ENCODE data around the gene RCC2.
A peak's percentile ranks its signal among the peaks of the same experiment; 100 is the strongest.

The RCC2 gene

DNA sequence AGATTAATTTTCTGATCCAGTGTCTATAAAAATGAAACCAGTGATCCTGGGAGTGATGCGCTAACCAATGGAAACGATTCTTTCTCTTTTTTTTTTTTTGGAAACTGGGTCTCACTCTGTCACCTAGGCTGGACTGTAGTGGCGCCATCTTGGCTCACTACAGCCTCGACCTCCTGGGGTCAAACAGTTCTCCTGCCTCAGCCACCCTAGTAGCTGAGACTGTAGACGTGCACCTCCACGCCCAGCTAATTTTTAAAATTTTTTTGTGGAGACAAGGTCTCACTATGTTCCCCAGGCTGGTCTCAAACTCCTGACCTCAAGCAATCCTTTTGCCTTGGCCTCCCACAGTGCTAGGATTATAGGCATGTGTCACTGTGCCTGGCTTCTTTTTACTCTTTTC, 3.4 kb upstream of the RCC2 start:
- no peak for DNase-seq

DNA sequence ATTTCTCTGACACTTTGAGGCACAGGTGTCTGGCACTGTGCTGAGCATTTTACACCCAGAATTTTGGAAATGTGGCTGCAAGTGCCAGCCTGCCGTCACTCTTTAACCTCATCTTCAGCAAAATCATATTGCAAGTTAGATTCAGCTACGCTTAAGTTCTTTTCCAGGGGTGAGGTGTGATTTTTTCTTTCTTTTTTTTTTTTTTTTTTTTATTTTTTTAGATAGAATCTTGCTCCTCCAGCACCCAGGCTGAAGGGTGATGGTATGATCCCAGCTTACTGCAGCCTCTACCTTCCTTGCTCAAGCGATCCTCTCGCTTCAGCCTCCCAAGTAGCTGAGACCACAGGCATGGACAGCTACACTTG, 2.5 kb upstream of the RCC2 start:
- DNase-seq: no peak

DNA sequence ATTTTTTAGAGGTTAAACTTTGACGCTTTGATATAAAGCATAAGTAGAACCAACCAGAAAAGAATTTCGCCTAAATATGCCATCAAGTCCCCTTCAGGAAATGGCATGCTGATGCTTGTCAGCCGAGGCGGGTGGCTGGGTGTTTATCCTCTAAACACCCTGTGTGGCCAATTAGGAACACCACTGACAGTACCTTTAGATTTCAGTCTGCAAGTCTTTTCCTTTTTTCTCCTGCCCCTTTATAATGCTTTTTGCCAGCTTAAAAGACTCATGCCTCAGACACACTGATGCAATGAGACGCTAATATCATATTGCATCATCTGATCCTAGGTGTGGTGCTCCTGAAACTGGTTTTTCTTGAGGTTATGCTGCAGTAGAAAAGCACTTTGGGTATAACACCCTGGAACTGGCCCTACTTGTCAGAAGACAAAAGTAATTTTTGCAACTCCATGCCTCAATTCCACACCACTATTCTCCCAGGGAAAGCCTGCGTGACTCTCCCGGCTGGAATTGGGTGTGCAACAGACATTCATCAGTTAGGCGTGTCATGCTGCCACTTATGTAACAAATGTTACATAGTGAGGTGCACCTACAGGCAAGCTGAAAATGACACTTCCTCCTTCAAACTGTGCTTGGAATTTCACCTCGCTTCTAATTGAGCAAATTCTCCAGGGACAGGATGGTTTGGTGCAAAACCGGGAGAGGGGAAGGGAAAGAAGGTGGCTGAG, 2.0 kb upstream of the RCC2 start:
- DNase-seq: no peak

DNA sequence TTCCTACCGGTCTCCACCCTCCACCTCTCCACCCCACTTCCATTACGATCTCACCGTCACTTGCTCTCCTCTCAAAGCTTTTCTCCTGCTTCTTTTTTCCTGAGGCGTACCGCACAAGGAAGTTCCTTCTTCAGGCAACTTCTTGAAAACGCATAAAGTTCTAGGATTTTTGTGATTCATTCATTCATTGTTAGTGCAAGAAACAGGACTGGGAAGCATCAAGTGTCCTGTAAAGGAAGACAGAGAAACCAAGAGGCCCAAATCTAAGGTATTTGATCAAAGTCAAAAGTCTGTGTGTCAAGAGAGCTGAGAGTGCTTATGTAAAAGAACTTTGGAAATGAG, 1.3 kb upstream of the RCC2 start:
- no peak for DNase-seq

DNA sequence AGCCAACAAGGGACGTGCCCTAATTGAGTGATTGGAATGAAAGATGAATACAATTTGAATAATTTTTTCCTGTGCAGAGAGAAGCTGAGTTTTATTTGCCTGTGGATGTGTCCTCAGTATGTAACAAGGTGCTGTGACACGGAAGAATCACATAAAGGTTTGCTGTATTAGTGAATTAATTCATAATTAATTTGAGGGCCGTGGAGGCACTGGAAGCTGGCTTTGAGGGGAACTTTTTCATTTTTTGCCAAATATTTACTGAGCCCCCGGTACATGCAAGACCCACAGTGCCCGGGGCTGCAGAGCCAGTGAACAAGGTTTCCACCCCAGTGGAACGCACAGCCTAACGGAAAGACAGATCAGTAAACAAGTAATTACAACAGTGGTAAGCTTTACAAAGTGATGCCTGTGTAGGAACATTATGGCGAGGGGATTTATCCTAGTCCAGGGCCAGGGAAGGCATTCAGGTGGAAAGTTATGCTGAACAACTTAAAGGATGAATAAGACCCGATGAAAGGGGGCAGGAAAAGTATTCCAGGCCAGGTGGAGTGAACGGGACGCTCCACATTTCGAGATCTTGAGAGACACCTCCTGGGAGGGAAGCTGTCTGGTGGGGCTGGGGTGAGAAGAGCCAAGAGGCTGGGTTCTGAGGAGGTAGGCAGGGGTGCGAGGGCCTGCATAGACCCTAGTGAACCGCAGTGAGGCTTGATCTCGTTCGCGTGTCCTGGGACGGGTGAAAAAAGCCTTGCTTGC, 773 bp upstream of the RCC2 start:
- DNase-seq: no peak

DNA sequence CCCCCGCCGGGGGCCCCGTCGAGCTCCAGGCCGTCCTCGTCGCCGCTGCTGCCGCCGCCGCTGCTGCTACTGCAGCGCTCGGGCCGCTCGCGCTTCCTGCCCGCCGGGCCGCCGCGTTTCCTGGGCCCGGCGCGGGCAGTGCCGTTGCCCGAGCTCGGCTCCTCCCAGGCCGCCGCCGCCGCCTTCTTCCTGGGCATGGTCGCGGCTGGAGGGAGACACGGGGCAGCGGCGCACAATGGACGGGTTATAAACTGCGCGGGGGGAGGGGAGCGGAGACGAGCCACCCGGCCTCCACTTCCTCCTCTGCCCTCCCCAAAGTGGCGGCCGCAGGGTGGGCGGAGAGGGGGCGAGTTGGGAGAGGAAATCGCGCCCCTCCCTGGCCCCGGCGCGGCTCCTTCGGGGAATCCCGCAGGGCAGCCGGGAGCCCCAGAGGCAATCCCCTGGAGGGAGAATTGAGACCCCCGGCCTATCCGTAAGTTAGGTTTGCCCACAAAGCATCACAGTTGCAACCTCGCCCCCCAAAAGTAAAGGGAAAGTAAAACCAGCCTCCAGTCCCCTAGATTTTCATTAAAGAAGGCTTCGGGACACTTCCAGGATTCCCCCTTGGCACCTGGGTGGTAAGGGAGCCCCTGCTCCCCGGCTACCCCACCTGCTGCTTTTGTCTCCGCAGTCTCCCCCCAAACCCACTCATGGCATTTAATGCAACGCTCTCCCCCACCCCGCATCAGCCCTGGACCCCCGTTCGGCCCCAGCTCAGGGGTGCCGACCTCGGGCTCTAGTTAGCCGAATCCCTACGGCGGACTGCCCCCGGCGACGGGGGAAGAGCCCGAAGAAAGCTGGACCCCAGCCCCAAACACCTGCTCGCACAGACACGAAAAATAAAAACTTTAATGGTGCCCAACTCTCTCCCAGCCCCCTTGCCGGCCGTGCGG, 893 bp downstream of the RCC2 start:
- DNase-seq: peak in 37 of 56 donors; percentile 10 to 69 (median 36)

DNA sequence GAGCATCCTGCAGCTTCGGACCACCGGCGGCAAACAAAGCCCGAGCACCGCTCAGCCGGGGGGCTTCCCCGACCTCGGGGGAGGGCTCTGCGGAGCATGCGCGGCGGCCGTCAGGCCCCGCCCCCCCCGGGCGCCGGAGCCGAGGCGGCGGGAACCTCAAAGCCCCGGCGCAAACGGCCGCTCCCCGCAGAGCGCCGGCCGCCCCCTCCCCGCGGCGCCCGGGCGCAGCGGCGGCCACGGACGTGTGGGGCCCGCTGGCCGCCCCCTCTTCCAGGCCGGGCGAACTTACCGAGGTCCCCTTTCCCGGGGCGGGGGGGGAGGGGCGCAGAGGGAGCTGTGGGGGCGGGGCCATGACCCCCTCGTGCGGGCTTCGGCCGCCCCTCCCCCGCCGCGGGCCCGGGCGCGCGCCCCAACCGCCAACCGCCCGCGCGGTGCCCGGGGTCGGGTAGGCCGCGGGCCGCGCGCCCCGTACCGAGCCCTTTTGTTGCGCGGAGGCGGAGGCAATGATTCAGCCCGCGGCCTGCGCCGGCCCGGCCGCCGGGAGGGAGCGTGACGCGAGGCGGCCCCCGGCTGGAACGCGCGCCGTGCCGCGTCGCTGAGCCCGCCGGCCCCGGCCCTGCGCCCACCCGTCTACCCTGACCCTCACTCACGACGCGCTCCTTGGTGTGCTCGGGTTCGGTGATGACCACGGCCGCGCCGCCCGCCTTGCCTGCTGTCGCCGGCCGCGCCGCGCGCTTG, 1.7 kb downstream of the RCC2 start:
- DNase-seq: peak in 35 of 56 donors; percentile 9 to 73 (median 45)

DNA sequence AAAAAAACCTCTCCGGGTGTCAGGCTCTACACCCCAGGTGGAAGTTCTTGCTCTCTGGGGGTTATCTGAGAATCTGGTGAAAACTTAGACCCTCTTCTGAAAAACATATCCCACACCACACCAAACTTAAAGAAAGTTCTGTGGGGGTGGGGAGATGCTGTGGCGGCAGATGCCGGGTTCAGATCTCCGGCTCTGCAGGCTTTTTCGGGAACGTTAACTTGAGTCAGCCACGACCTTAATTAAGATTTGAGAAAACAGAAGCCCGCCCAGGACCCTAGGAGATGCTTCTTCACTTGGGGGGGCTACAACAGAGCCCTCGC, 2.3 kb downstream of the RCC2 start:
- peak in 2 of 56 donors; percentile 26 to 46 for DNase-seq

DNA sequence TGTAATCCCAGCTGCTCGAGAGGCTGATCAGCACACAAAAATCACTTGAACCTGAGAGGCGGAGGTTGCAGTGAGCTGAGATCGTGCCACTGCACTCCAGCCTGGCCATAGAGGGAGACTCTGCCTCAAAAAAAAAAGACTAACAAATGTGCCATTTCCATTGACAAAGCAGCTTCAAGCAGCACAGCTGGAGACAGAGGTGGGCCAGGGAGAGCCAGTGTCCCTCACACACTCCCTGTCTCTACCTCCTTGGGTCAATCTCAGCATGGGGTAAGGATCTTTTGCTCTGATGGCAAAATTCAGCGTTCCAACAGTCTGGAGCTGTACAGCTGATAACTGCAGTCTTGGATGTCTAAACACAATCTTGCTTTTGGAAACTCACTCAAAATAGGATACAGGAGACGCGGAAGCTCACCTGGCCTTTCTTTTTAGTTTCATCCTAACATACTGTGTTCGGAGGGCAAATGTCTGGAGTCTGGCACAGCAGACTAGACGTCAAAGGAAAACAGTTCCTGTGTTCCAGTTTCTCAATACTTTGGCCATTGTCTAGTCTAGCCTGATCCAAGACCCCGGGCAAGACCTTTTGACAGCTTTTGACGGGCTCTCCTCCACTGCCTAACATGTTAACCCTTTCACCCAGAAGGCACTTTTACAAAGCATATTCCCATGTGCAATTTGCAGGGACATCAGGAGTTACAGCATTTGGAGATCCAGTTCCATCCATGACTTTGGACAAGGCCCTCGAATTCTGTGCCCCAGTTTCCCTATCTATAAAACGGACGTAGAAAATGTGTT, 2.9 kb downstream of the RCC2 start:
- no peak for DNase-seq

DNA sequence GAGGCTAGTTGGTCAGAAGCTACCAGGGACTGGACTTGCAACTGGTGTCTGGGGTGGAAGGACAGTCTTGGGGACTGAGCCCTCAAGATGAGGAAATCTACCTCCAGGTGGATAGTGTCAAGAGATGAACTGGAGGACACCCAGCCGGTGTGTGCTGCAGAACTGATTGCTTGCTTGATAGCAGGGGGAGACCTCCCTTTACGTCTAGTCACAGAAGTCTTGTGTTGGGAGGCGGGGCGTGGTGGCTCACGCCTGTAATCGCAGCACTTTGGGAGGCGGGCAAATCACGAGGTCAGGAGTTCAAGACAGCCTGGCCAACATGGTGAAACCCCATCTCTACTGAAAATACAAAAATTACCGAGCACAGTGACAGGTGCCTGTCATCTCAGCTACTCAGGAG, 4.9 kb downstream of the RCC2 start:
- DNase-seq: no peak

DNA sequence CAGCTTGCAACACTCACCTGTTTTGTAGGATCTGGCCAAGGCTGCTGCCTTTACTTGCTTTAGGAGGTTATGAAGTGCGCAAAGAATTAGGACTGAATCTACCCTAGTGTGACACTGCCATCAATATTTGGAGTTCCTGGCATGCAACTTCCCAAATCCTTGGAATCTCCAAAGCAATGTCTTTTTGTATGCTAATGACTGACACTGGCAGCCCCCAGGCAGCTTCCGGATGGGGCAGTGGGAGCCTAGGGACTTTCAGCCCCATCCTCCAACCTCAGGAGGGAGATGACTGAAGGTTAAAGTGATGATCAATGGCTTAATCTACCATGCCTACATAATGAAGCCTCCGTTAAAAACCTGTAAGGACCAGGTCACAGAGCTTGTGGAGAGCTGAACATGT, 5.5 kb downstream of the RCC2 start:
- no peak for DNase-seq

DNA sequence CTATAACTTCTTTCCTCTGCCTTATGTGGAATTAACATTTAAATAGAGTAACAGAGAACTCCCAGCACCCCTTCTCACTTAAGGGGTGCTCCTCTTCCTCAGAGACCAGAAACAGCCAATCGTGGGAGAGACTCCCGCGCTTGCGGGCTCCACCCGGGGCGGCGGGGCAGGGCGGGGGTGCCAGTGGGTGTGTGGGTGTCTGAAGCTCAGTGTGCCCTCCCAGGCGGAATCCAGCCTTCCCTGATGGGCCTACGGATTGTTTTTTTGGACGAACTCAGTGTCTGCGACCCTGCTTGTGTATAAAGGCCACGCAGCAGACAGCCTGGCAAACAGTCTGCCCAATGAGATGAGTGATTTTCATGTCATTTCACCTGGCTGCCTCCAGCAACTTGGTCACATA, 6.2 kb downstream of the RCC2 start:
- no peak for DNase-seq

DNA sequence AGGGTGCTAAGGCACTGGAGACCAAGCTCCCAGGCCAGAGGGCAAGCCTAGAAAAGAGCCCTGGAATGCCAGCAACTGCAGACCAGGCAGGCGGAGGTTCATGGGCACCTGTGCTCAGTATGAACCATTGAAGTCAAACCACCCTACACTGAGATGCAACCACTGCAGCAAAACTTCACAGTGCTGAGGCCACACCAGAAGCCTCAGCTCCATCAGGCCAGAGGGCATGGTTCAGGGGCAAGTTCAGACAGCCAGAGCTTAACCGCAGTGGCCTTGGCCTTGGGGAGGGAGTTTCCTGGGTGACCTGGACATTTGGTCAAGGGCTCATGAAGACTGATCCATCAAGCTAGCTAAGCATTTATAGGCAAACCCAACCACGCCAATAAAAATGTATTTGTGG, 7.1 kb downstream of the RCC2 start:
- DNase-seq: no peak

DNA sequence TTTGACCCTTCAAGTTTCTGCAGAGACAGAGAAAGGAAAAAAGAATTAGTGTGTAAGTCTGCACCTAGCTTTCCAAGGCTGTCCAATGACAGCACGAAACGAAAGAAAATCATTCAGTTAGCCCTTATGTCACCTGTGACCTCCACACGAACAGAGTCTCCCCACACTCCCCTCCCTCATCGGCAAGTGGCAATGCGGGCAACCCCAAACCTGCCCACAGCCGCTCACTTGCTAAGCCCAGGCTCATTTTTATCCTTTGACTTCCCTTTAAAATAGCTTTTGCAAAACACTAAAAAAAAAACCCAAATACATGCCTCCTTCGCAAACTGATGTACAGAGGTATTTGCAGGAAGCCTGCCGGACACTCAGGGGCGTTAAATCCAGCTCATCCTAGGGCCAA, 10.3 kb downstream of the RCC2 start:
- DNase-seq: no peak

DNA sequence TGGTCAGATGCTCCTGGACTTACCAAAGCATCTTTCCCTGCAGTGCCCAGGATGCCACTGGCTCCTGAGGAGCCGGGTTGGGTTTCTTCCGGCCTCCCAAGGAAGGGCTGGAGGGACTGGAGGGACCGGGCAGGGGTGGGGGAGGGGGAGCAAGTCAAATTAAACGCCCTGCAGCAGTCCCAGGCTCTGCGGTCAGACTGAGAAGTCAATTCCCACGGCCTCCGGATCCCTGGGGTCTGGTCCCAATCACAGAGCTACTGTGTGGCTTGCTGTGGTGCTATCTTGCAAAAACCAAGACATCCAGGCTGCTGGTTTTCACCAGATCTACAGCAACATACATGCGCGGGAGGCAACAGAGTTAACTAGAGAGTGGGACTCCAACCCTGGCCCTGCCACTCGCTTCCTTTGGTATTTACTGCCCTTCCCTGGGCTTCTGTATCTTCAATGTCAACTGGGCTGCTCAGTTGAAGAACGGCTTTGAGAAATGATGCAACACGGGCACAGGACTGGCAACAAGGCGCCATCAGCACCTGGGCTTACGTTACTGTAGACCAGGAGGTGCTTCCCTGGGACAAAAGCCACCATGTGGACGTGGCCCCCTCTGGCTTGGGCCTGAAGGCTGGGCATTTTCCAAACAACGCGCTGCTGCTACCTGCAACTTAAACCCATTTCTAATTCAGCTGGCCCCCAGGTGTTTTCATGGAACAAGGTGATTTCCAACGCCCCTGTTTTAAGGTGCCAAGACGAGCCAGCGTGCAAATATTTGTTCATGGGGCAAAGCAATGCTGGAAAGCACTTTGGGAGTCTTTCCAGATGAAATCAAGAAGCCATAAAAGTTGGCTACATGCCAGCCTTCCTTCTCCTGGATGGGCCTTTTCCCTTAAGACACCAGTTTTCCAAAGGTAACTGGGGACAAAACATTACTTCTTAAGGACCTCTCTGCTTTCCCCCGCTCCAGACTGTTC, 11.5 kb downstream of the RCC2 start:
- DNase-seq: no peak

DNA sequence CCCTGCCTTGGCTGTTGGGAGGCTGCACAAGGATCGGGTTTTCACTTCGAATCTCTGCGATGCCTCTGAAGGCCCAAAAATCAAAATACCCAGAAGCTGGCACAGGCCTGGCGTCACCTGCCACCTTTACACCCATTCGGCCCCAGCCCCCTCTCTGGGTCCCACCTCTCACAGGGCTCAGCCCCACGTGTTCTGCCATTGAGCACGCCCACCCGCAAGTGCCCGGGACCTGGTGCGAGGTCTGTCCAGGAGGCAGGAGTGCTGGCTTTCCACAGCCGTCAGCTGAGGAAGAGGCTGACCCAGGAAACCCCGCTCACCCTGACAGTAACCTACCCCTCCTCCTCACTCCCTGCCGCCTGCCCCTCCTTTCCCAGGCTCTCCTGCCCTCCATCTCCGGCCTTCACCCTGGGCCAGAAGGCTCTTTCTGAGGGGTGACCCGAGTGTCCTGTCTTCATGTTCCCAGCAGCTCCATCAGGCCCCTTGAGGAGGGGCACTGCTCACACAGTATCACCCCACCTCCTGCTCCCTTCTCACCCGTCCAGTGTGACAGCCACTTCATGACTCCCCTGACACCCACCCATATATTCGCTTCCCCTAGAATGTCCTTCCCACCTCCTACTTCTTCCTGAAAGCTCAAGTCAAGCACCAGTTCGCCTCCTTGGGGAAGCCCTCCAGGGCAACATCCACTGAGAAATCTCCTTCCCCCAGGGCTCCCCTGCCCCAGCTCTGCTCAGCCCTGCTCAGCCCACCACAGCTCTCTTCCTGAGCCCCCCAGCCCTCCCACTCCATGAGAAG, 13.5 kb downstream of the RCC2 start:
- no peak for DNase-seq

DNA sequence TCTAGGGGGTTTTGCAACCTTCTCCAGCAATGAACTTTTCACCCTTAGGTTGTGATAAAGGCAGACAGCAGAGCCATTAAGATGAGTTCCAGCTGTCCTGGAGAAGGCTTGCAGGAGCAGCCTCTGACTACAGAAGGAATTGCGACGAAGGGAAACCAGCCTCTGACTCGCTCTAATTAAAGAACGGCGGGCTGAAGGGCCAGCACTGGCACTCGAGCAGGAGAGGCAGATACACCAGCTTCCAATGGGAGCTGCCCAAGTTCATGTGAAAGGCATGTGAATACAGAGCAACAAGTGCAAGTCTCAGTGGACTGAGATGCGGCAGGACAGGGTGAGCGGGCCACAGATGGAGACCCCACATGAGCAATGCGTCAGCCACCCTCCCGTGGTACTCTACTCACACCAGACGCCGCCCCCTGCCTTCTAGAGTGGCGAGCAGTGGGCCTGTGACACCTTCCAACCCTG, 15.7 kb downstream of the RCC2 start:
- peak in 3 of 56 donors; percentile 12 to 34 (median 22) for DNase-seq

DNA sequence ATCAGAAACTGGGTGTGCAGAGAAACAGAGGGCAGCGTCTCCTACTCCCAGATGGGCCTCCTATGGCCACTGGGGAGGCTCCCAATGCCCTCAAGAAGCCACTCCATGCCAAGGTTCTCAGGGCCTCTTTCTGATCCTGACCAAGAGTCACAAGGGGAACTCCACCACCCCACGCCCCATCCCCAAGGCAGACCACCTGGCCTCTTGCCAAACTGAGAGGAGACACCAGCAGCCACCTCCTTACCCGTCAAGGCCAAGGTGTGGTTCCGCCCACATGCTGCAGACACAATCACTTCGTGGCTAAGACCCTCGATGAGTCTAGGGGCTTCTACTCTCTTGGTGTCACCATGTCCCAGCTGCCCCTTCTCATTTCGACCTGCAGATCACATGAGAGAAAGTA, 17.0 kb downstream of the RCC2 start:
- no peak for DNase-seq
